H1 (cell line): ENCODE data around the gene PRR7. TPM values are rescaled to one million over a fixed set of nuclear protein-coding genes. Genes with fewer than 3 reads are reported as not detected.
A peak's percentile ranks its signal among the peaks of the same experiment; 100 is the strongest.

Source experiments
- CTCF ChIA-PET: fragments of 300-600 bp; sonication (Branson Sonifier 250); formaldehyde crosslinking; loops from one replicate; lab custom pipeline; 2021; ENCODE audit not compliant: partially characterized antibody; lab: Charles Lee
- POLR2A ChIA-PET: fragments of 300-600 bp; sonication (Branson Sonifier 250); formaldehyde crosslinking; loops from one replicate; lab custom pipeline; 2021; ENCODE audit warnings: inconsistent platforms; ENCODE audit not compliant: partially characterized antibody; lab: Charles Lee
- DNase-seq, 2 experiments: peaks; one replicate each; pipeline versions ENCODE4 v3.0.0 to v3.0.0-alpha.2; 2010 to 2022; ENCODE audit warnings: low spot score in 2 of 2, low read depth in 1 of 2, mixed read lengths in 1 of 2
- FAIRE-seq: peaks from 2 replicates; lab custom pipeline; 2011; peaks lifted over from hg19 to GRCh38; lab: Jason Lieb, UNC
- H2AFZ ChIP-seq: 2 replicates; pipeline ENCODE4 v1.8.1; 2012; ENCODE audit warnings: low read length, inconsistent platforms
- H2AK5ac ChIP-seq: 2 replicates; pipeline ENCODE4 v1.6.1; 2013; ENCODE audit warnings: low read depth, low read length
- H2BK120ac ChIP-seq: replicated peaks from 2 replicates; pipeline ENCODE3; 2013; ENCODE audit warnings: low read depth, low read length, inconsistent platforms
- H2BK12ac ChIP-seq: 2 replicates; pipeline ENCODE4 v1.6.1; 2013; ENCODE audit warnings: low read depth, low read length
- H2BK15ac ChIP-seq: 2 replicates; pipeline ENCODE4 v1.6.1; 2013; ENCODE audit warnings: low read length
- H2BK20ac ChIP-seq: 2 replicates; pipeline ENCODE4 v1.6.1; 2013; ENCODE audit warnings: low read length
- H2BK5ac ChIP-seq: 2 replicates; pipeline ENCODE4 v1.6.1; 2013; ENCODE audit warnings: low read depth, low read length
- H3K14ac ChIP-seq: 2 replicates; pipeline ENCODE4 v1.6.1; 2013; ENCODE audit warnings: inconsistent platforms; ENCODE audit not compliant: insufficient read length
- H3K18ac ChIP-seq: 2 replicates; pipeline ENCODE4 v1.6.1; 2013; ENCODE audit warnings: low read length; ENCODE audit errors: extremely low read depth
- H3K23ac ChIP-seq: 2 replicates; pipeline ENCODE4 v1.6.1; 2013; ENCODE audit warnings: inconsistent platforms; ENCODE audit not compliant: insufficient read length
- H3K23me2 ChIP-seq: 2 replicates; pipeline ENCODE4 v1.6.1; 2013; ENCODE audit warnings: low read depth, low read length
- H3K27ac ChIP-seq: 2 replicates; pipeline ENCODE4 v1.6.1; 2011; ENCODE audit warnings: low read depth, low read length, inconsistent platforms
- H3K27me3 ChIP-seq, 4 experiments: replicated peaks in 1 of 4; 1 replicate in 1 of 4; 2 replicates in 3 of 4; pipeline versions ENCODE4 v1.6.1 to v1.8.1; 2011 to 2013; ENCODE audit warnings: low read length in 3 of 4, mild to moderate bottlenecking in 3 of 4, inconsistent platforms in 2 of 4, mixed read lengths in 2 of 4, moderate library complexity in 1 of 4; ENCODE audit not compliant: control insufficient read depth in 3 of 4, insufficient read depth in 3 of 4; ENCODE audit errors: extremely low read depth in 1 of 4
- H3K36me3 ChIP-seq, 4 experiments: 2 replicates each; pipeline versions ENCODE4 v1.6.1 to v1.8.1; 2011 to 2013; ENCODE audit warnings: mild to moderate bottlenecking in 4 of 4, low read length in 3 of 4, moderate library complexity in 2 of 4, control low read depth in 1 of 4, inconsistent platforms in 1 of 4; ENCODE audit not compliant: insufficient read depth in 4 of 4, control insufficient read depth in 2 of 4
- H3K4ac ChIP-seq: replicated peaks from 2 replicates; pipeline ENCODE3; 2013; ENCODE audit warnings: low read length, low read depth, mixed read lengths, inconsistent platforms; ENCODE audit not compliant: insufficient read length
- H3K4me1 ChIP-seq, 4 experiments: replicated peaks in 1 of 4; 1 replicate in 1 of 4; 2 replicates in 3 of 4; pipeline versions ENCODE4 v1.6.1 to v1.8.1; 2011 to 2013; ENCODE audit warnings: low read length in 3 of 4, inconsistent platforms in 2 of 4, mixed read lengths in 1 of 4; ENCODE audit not compliant: insufficient read depth in 4 of 4, control insufficient read depth in 3 of 4
- H3K4me2 ChIP-seq, 2 experiments: 2 replicates each; pipeline versions ENCODE4 v1.6.1 to v1.8.1; 2011 to 2013; ENCODE audit warnings: low read depth in 2 of 2, low read length in 2 of 2, control low read depth in 1 of 2, inconsistent platforms in 1 of 2, mild to moderate bottlenecking in 1 of 2; ENCODE audit not compliant: insufficient read depth in 1 of 2
- H3K4me3 ChIP-seq, 4 experiments: fragments of 200-600, 300-600 bp in 1 of 4; sonication (generic), shearing (Covaris generic), sonication (Bioruptor Twin) in 1 of 4; 2 replicates each; pipeline versions ENCODE4 v1.5.1 to v1.8.1; 2011 to 2016; ENCODE audit warnings: low read length in 4 of 4, low read depth in 3 of 4, control low read depth in 2 of 4, inconsistent platforms in 2 of 4, mild to moderate bottlenecking in 2 of 4, mixed read lengths in 1 of 4, moderate library complexity in 1 of 4; ENCODE audit not compliant: insufficient read depth in 2 of 4; ENCODE audit errors: extremely low read depth in 1 of 4
- H3K56ac ChIP-seq: replicated peaks from 2 replicates; pipeline ENCODE3; 2013; ENCODE audit warnings: low read depth, mild to moderate bottlenecking, mixed read lengths, low read length, inconsistent platforms; ENCODE audit not compliant: insufficient read length
- H3K79me1 ChIP-seq: 2 replicates; pipeline ENCODE4 v1.6.1; 2013; ENCODE audit warnings: low read depth, low read length, control low read depth
- H3K79me2 ChIP-seq, 2 experiments: 2 replicates each; pipeline versions ENCODE4 v1.6.1 to v1.8.1; 2012 to 2013; ENCODE audit warnings: low read length in 2 of 2, mild to moderate bottlenecking in 2 of 2, inconsistent platforms in 1 of 2; ENCODE audit not compliant: insufficient read depth in 2 of 2, control insufficient read depth in 1 of 2
- H3K9ac ChIP-seq, 4 experiments: replicated peaks in 1 of 4; 1 replicate in 1 of 4; 2 replicates in 3 of 4; pipeline versions ENCODE4 v1.6.1 to v1.8.1; 2011 to 2013; ENCODE audit warnings: low read depth in 3 of 4, low read length in 3 of 4, control low read depth in 2 of 4, mild to moderate bottlenecking in 2 of 4, moderate library complexity in 2 of 4, inconsistent platforms in 1 of 4; ENCODE audit errors: extremely low read depth in 1 of 4
- H3K9me3 ChIP-seq, 2 experiments: 2 replicates each; pipeline versions ENCODE4 v1.6.1 to v1.8.1; 2012 to 2013; ENCODE audit warnings: mild to moderate bottlenecking in 2 of 2, moderate library complexity in 2 of 2, control low read depth in 1 of 2, inconsistent platforms in 1 of 2, low read depth in 1 of 2, low read length in 1 of 2, mixed read lengths in 1 of 2; ENCODE audit not compliant: insufficient read depth in 2 of 2
- H4K20me1 ChIP-seq, 2 experiments: replicated peaks in 1 of 2; 2 replicates each; pipeline versions ENCODE3 to v1.8.1; 2011 to 2013; ENCODE audit warnings: inconsistent platforms in 2 of 2, low read length in 2 of 2, mild to moderate bottlenecking in 1 of 2; ENCODE audit not compliant: insufficient read depth in 2 of 2, control insufficient read depth in 1 of 2
- H4K5ac ChIP-seq: 2 replicates; pipeline ENCODE4 v1.6.1; 2013; ENCODE audit warnings: low read length, low read depth, mixed read lengths, inconsistent platforms; ENCODE audit not compliant: insufficient read length
- H4K8ac ChIP-seq: 2 replicates; pipeline ENCODE4 v1.8.0; 2013; ENCODE audit warnings: mild to moderate bottlenecking, moderate library complexity, low read length, inconsistent platforms; ENCODE audit not compliant: insufficient read depth; ENCODE audit errors: extremely low read depth
- H4K91ac ChIP-seq: replicated peaks from 2 replicates; pipeline ENCODE3; 2013; ENCODE audit warnings: low read length, mixed read lengths, inconsistent platforms; ENCODE audit not compliant: insufficient read length
- ATF3 ChIP-seq: IDR thresholded peaks from 2 replicates; pipeline ENCODE4 v1.6.1; 2011; ENCODE audit warnings: low read depth, mild to moderate bottlenecking, low read length; ENCODE audit not compliant: insufficient read depth
- JUN ChIP-seq: IDR thresholded peaks from 2 replicates; pipeline ENCODE4 v1.6.1; 2011; ENCODE audit warnings: low read depth, mild to moderate bottlenecking, improper control_type of control experiment, low read length
- KDM1A ChIP-seq: fragments of 200-600, 300-600 bp; sonication (generic); IDR thresholded peaks from 2 replicates; pipeline ENCODE4 v1.7.1; 2016; ENCODE audit warnings: mild to moderate bottlenecking, low read length, borderline replicate concordance
- MAX ChIP-seq: IDR thresholded peaks from 2 replicates; pipeline ENCODE4 v1.6.1; 2012; ENCODE audit warnings: inconsistent platforms
- NRF1 ChIP-seq: IDR thresholded peaks from 2 replicates; pipeline ENCODE4 v1.6.1; 2011; ENCODE audit warnings: mild to moderate bottlenecking, low read depth, low read length, improper control_type of control experiment
- SIN3A ChIP-seq, 2 experiments: IDR thresholded peaks in 1 of 2; conservative IDR thresholded peaks in 1 of 2; 2 replicates each; pipeline ENCODE4 v1.6.1; 2011 to 2012; ENCODE audit warnings: low read length in 2 of 2, improper control_type of control experiment in 1 of 2, low read depth in 1 of 2, mild to moderate bottlenecking in 1 of 2
- SP1 ChIP-seq: IDR thresholded peaks from 2 replicates; pipeline ENCODE4 v1.6.1; 2011; ENCODE audit warnings: low read depth, low read length
- SUZ12 ChIP-seq: fragments of 200-600 bp; sonication (generic); IDR thresholded peaks from 2 replicates; pipeline ENCODE4 v1.6.1; 2012; ENCODE audit warnings: mild to moderate bottlenecking, inconsistent platforms, low read length, moderate library complexity, mixed read lengths
- TAF7 ChIP-seq: optimal IDR thresholded peaks from 2 replicates; pipeline ENCODE3; 2011; ENCODE audit warnings: low read depth, mild to moderate bottlenecking, inconsistent platforms, low read length, moderate library complexity, borderline replicate concordance
- TBP ChIP-seq: IDR thresholded peaks from 2 replicates; pipeline ENCODE4 v1.6.1; 2011; ENCODE audit warnings: low read depth, low read length, improper control_type of control experiment
- ZNF274 ChIP-seq: IDR thresholded peaks from 2 replicates; pipeline ENCODE4 v1.7.0; 2012; ENCODE audit warnings: low read length, borderline replicate concordance; ENCODE audit errors: extremely low read depth
- WGBS, 2 experiments: shearing (Covaris generic) in 1 of 2; methylation state at CpG; one replicate each; pipeline versions ENCODE4 v1.1.6 to v1.1.7; 2013 to 2015; ENCODE audit warnings: low lambda C conversion rate in 2 of 2, mixed read lengths in 2 of 2, inconsistent platforms in 1 of 2, low coverage in 1 of 2, missing lambda C conversion rate in 1 of 2; ENCODE audit not compliant: insufficient replicate concordance in 2 of 2, insufficient coverage in 1 of 2, insufficient read length in 1 of 2; ENCODE audit errors: extremely low coverage in 1 of 2, missing lambda C conversion rate in 1 of 2; 5-methylcytosine and 5-hydroxymethylcytosine counted together
- polyA plus RNA-seq, 7 experiments: library from polyadenylated mRNA; depleted of rRNA in 3 of 7; stranded (reverse) in 5 of 7; unstranded in 2 of 7; fragments of >200 nt in 5 of 7; fragments of 200-250 nt in 2 of 7; gene quantifications; 1 replicate in 5 of 7; 2 replicates in 1 of 7; 4 replicates in 1 of 7; pipeline versions ENCODE4 v1.2.1 to v1.2.3, GENCODE V29; 2011 to 2013; ENCODE audit warnings: missing spikeins in 2 of 7, mixed read lengths in 2 of 7
- total RNA-seq: library from RNA; stranded (reverse); fragmentation: NEBNext Ultra II Directional; extraction: Animal tissue kit (Norgen Biotek cat#: 25700); gene quantifications from 2 replicates; pipeline ENCODE4 v1.2.1, GENCODE V29; 2021

Gene PRR7
- total and polyA plus RNA-seq, 2 of the 8 experiments (the other 6 are each of a cell fraction or from before 2014, with no cell fraction given): 8.0 to 11.8 TPM

- Histone ChIP-seq H3K56ac (no peak overlapping the region), H3K4me1 (peaks cover 0 to 15% (median 13%) of the 10 kb centered on the region in 4 experiments; a peak in 6 of 7 replicates), H3K4ac (no peak overlapping the region), H3K79me2 (peaks cover 0 to 5% of the 10 kb centered on the region in 2 experiments; a peak in 1 of 4 replicates), H2BK15ac (no peak overlapping the region), H2AK5ac (no peak overlapping the region), H3K27ac (no peak overlapping the region), H2BK120ac (no peak overlapping the region), H3K23me2 (no peaks in the 10 kb centered on the region; the same call in 1 of the 2 replicates), H2AFZ (no peak overlapping the region), H3K9ac (no peak overlapping the region), H3K4me3 (no peak overlapping the region), H3K9me3 (no peaks in the 10 kb centered on the region), H2BK12ac (no peak overlapping the region), H3K79me1 (peaks cover 7% of the 10 kb centered on the region; the same call in 1 of the 2 replicates), H3K18ac (no peak overlapping the region; the same call in 1 of the 2 replicates), H2BK20ac (no peak overlapping the region), H4K5ac (no peak overlapping the region), H4K20me1 (peaks cover 8 to 10% of the 10 kb centered on the region in 2 experiments), H3K14ac (no peak overlapping the region), H4K8ac (peak overlapping the region; percentile 51; the same call in 1 of the 2 replicates), H3K4me2 (no peak overlapping the region), H3K36me3 (peaks cover 25 to 51% (median 40%) of the 10 kb centered on the region in 4 experiments), H4K91ac (no peak overlapping the region), H3K23ac (no peak overlapping the region), H3K27me3 (no peaks in the 10 kb centered on the region), H2BK5ac (peak overlapping the region; percentile 60)
- no peak for DNase-seq
- FAIRE-seq: no peak
- ChIA-PET POLR2A (interaction anchor here (65.5 to 67.5 kb wide), 2 partner anchors 11 to 21 kb away, joined by 3349 read pairs; partner anchors contain the start of genes DBN1, DOK3, PDLIM7 and PRR7), CTCF (interaction anchor here (0.7 to 12.7 kb wide), 10 partner anchors 12 to 733 kb away, joined by 3 to 306 read pairs (median 6); partner anchors contain the start of genes DDX41, DOK3 and PDLIM7)
- WGBS, 2 experiments: 93% methylated on average over 15 of the region's 15 CpGs; no CpG with 5 or more reads in 1 of the 2 experiments
- TF ChIP-seq ZNF274: no peak
- no peak for TF ChIP-seq ATF3
- no peak for TF ChIP-seq MAX
- no peak for TF ChIP-seq NRF1
- TF ChIP-seq SIN3A (conservative IDR thresholded peaks at IDR 0.05 in 1 of 2, IDR thresholded peaks at IDR 0.05 in 1 of 2; ENCODE audit: low read depth in 1 of 2, low read length in 2 of 2): no peak
- TF ChIP-seq TBP: no peak
- TF ChIP-seq TAF7: no peak
- no peak for TF ChIP-seq SUZ12
- no peak for TF ChIP-seq KDM1A
- TF ChIP-seq JUN: no peak
- TF ChIP-seq SP1: no peak
Measured at GRCh38 chr5:177490311-177490991, 43.8 kb downstream of the PRR7 start.
